ENCODE results near the gene NOTO. TPM values are rescaled to one million over a fixed set of nuclear protein-coding genes. Genes with fewer than 3 reads are reported as not detected.

The NOTO gene
- total RNA-seq, 1 donor from 2014 or later: not detected

DNA sequence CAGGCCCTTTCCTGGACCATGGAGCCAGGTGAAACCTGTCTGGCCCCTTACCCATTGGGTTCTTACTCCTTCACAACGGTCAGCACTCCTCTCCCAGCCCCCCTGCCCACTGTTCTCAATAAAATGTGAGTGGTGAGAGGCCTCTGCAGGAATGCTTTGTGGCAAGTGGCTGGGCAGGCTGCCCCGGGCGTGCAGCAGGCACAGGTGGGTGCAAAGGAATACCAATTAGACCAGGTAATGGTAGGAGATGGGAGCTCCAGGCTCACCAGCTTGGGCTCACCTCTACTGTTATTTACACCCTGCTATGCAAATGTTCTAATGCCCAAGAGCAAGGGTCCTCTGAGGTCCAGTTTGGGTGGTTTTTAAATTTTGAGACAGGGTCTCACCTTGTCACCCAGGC, 24.7 kb downstream of the NOTO start:
- TF ChIP-seq CTCF (IDR thresholded peaks at IDR 0.05): no peak
- Mint-ChIP-seq H3K9me3 (ENCODE audit: low read depth) (no peaks in the 10 kb centered on the region), H3K4me1 (ENCODE audit: low read depth) (no peaks in the 10 kb centered on the region), H3K4me3 (ENCODE audit: unreplicated experiment) (no peak overlapping the region), H3K27me3 (ENCODE audit: low read depth) (no peaks in the 10 kb centered on the region), H3K27ac (ENCODE audit: unreplicated experiment) (no peak overlapping the region), H3K36me3 (ENCODE audit: low read depth) (peaks cover 11% of the 10 kb centered on the region)
- no peak for DNase-seq (ENCODE audit: low spot score)

DNA sequence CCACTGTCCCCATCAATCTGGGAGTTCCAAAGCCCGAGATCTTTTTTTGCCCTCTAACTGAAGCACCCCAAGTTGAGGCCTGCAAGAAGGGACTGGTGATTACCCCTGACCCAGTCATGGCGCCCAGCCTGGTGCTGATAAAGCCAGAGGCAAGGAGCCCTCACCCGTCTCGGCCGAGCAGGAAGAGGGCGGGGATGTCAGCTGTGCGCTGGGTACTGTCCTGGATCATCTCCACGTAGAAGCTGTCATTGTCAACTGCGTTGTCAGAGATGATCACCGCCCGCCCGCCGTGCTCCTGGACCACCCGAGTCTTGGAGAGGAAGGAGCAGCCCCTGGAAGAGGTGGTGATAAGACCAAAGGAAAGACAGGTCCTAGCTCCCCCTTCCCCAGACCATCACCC, 26.3 kb downstream of the NOTO start:
- Mint-ChIP-seq H3K4me3 (ENCODE audit: unreplicated experiment) (no peak overlapping the region), H3K4me1 (ENCODE audit: low read depth) (peaks cover 5% of the 10 kb centered on the region)

GRCh38 chr2:73232403-73233153, 30.2 kb downstream of the NOTO start:
- H3K4me3 Mint-ChIP-seq (ENCODE audit: unreplicated experiment): peak overlapping the region; percentile 96
- TF ChIP-seq CTCF (IDR thresholded peaks at IDR 0.05): no peak
- peak overlapping the region; percentile 95 for H3K27ac Mint-ChIP-seq (ENCODE audit: unreplicated experiment)
- no peak for DNase-seq (ENCODE audit: low spot score)
- H3K36me3 Mint-ChIP-seq (ENCODE audit: low read depth): peaks cover 1% of the 10 kb centered on the region
- H3K9me3 Mint-ChIP-seq (ENCODE audit: low read depth): no peaks in the 10 kb centered on the region
- H3K4me1 Mint-ChIP-seq (ENCODE audit: low read depth): peaks cover 32% of the 10 kb centered on the region
- H3K27me3 Mint-ChIP-seq (ENCODE audit: low read depth): no peaks in the 10 kb centered on the region

More for the DNA sequence above, 26.3 kb downstream of the NOTO start:
- Mint-ChIP-seq H3K27me3 (ENCODE audit: low read depth) (no peaks in the 10 kb centered on the region), H3K27ac (ENCODE audit: unreplicated experiment) (no peak overlapping the region), H3K36me3 (ENCODE audit: low read depth) (peaks cover 3% of the 10 kb centered on the region), H3K9me3 (ENCODE audit: low read depth) (no peaks in the 10 kb centered on the region)
- no peak for DNase-seq (ENCODE audit: low spot score)
- no peak for TF ChIP-seq CTCF (IDR thresholded peaks at IDR 0.05)

GRCh38 chr2:73233154-73233931, 31.0 kb downstream of the NOTO start, which contains the start of gene PRADC1:
TSS of gene PRADC1 (minus strand) at chr2:73233239. CDS start at chr2:73233160, 79 bp downstream.
- peaks cover 1% of the 10 kb centered on the region for H3K36me3 Mint-ChIP-seq (ENCODE audit: low read depth)
- TF ChIP-seq CTCF (IDR thresholded peaks at IDR 0.05): no peak
- H3K4me3 Mint-ChIP-seq (ENCODE audit: unreplicated experiment): peak within 1 kb of the TSS; percentile 96
- no peaks in the 10 kb centered on the region for H3K9me3 Mint-ChIP-seq (ENCODE audit: low read depth)
- peak within 1 kb of the TSS; percentile 95 for H3K27ac Mint-ChIP-seq (ENCODE audit: unreplicated experiment)
- DNase-seq (ENCODE audit: low spot score): peak; percentile 100
- no peaks in the 10 kb centered on the region for H3K27me3 Mint-ChIP-seq (ENCODE audit: low read depth)
- H3K4me1 Mint-ChIP-seq (ENCODE audit: low read depth): peaks cover 35% of the 10 kb centered on the region
